ENCODE data around the gene ABHD12. TPM values are rescaled to one million over a fixed set of nuclear protein-coding genes. Genes with fewer than 3 reads are reported as not detected.

The ABHD12 gene
- total RNA-seq, 4 donors from 2014 or later = 10.0 to 47.6 (median 36.3) TPM

GRCh38 chr20:25257130-25257529, 133.5 kb downstream of the ABHD12 start:
- DNase-seq = no peak
- Histone ChIP-seq H3K27ac (no peak overlapping the region), H3K4me1 (no peaks in the 10 kb centered on the region), H3K4me3 (no peak overlapping the region), H3K9me3 (no peaks in the 10 kb centered on the region), H3K36me3 (no peaks in the 10 kb centered on the region), H3K27me3 (no peaks in the 10 kb centered on the region)
- no peak for TF ChIP-seq POLR2A (IDR thresholded peaks at IDR 0.05)
- intact Hi-C loops (cut with DNase I; ENCODE audit: low total_unique reads) = no loop called here

- Histone ChIP-seq H3K4me1 (peaks cover 0 to 2% of the 10 kb centered on the region in 2 donors), H3K27ac (no peak overlapping the region), H3K36me3 (no peaks in the 10 kb centered on the region), H3K4me3 (no peak overlapping the region), H3K27me3 (no peaks in the 10 kb centered on the region), H3K9me3 (no peaks in the 10 kb centered on the region)
- no peak for DNase-seq
- no peak for TF ChIP-seq CTCF (IDR thresholded peaks at IDR 0.05)
- TF ChIP-seq POLR2A (IDR thresholded peaks at IDR 0.05) = no peak
- intact Hi-C loops (cut with DNase I; ENCODE audit: low total_unique reads) = no loop called here
These were observed 134.3 kb downstream of the ABHD12 start for GRCh38 chr20:25256226-25256859.

GRCh38 chr20:25254986-25255680, 135.5 kb downstream of the ABHD12 start:
- Histone ChIP-seq H3K4me1 (peaks cover 0 to 7% of the 10 kb centered on the region in 2 donors), H3K27me3 (no peaks in the 10 kb centered on the region), H3K36me3 (no peaks in the 10 kb centered on the region), H3K9me3 (no peaks in the 10 kb centered on the region), H3K27ac (no peak overlapping the region), H3K4me3 (no peak overlapping the region)
- intact Hi-C loops (cut with DNase I; ENCODE audit: low total_unique reads) = no loop called here
- DNase-seq = no peak
- no peak for TF ChIP-seq CTCF (IDR thresholded peaks at IDR 0.05)
- TF ChIP-seq POLR2A (IDR thresholded peaks at IDR 0.05) = no peak

GRCh38 chr20:25254571-25254970, 136.1 kb downstream of the ABHD12 start:
- no peaks in the 10 kb centered on the region for H3K36me3 ChIP-seq
- peaks cover 0 to 11% of the 10 kb centered on the region in 2 donors for H3K4me1 ChIP-seq
- no peaks in the 10 kb centered on the region for H3K27me3 ChIP-seq
- no peak overlapping the region for H3K27ac ChIP-seq
- intact Hi-C loops (cut with DNase I; ENCODE audit: low total_unique reads) = no loop called here
- TF ChIP-seq CTCF (IDR thresholded peaks at IDR 0.05) (no peak), POLR2A (IDR thresholded peaks at IDR 0.05) (no peak)
- no peak for DNase-seq
- no peaks in the 10 kb centered on the region for H3K9me3 ChIP-seq
- no peak overlapping the region for H3K4me3 ChIP-seq

GRCh38 chr20:25253606-25254275, 136.9 kb downstream of the ABHD12 start:
- H3K27ac ChIP-seq = no peak overlapping the region
- no peaks in the 10 kb centered on the region for H3K9me3 ChIP-seq
- peaks cover 0 to 11% of the 10 kb centered on the region in 2 donors for H3K4me1 ChIP-seq
- intact Hi-C loops (cut with DNase I; ENCODE audit: low total_unique reads) = no loop called here
- no peak for DNase-seq
- H3K36me3 ChIP-seq = no peaks in the 10 kb centered on the region
- no peak overlapping the region for H3K4me3 ChIP-seq
- H3K27me3 ChIP-seq = no peaks in the 10 kb centered on the region
- no peak for TF ChIP-seq CTCF (IDR thresholded peaks at IDR 0.05)
- no peak for TF ChIP-seq POLR2A (IDR thresholded peaks at IDR 0.05)

Data from uterus (tissue), 4 donors.